HG03025 (cell line): Measurements from ENCODE around the gene C15orf62.

Experiments used
- ATAC-seq: cut with Tn5 transposase; IDR thresholded peaks from one replicate; pipeline ENCODE4 v1.9.1; 2021; ENCODE audit warnings: mild to moderate bottlenecking, moderate library complexity; ENCODE audit not compliant: unreplicated experiment, low FRiP score

C15orf62 gene

GRCh38 chr15:40807888-40808461 is 38.2 kb downstream of the C15orf62 start:
- ATAC-seq: no peak

GRCh38 chr15:40808861-40809450 is 39.2 kb downstream of the C15orf62 start:
- no peak for ATAC-seq

GRCh38 chr15:40812721-40813425 is 43.1 kb downstream of the C15orf62 start:
- ATAC-seq: no peak

- no peak for ATAC-seq
These were observed 45.4 kb downstream of the C15orf62 start for GRCh38 chr15:40815042-40815698.

- no peak for ATAC-seq
These were observed 49.3 kb downstream of the C15orf62 start for GRCh38 chr15:40819048-40819447.

- no peak for ATAC-seq
These were observed 51.4 kb downstream of the C15orf62 start for GRCh38 chr15:40821195-40821594.
